SU-DHL-6 (cell line): ENCODE results near the gene SMAD3.
"Not testable (repeated sequence)": the region's sequence is repeated elsewhere in the genome, so short reads cannot be mapped to it uniquely, and the experiment has no call there.

ENCODE experiments used
- H2AFZ ChIP-seq: fragments of 200-600 bp; sonication (generic); 2 replicates; pipeline ENCODE4 v1.6.1; 2014; ENCODE audit warnings: low read depth, mild to moderate bottlenecking, moderate library complexity, mixed read lengths, antibody characterized with exemption, low read length; ENCODE audit not compliant: severe bottlenecking
- H3F3A ChIP-seq: fragments of 200-600 bp; shearing (Covaris generic); 2 replicates; pipeline ENCODE4 v1.6.0; 2016; ENCODE audit warnings: antibody characterized with exemption, mild to moderate bottlenecking; ENCODE audit not compliant: insufficient read depth
- H3K27ac ChIP-seq: fragments of 200-600 bp; sonication (generic); 2 replicates; pipeline ENCODE4 v1.5.1; 2016; ENCODE audit warnings: low read depth, mild to moderate bottlenecking, low read length, moderate library complexity, mixed read lengths
- H3K27me3 ChIP-seq: fragments of 200-600 bp; sonication (generic), shearing (Covaris generic); 2 replicates; pipeline ENCODE4 v1.6.0; 2014; ENCODE audit warnings: mild to moderate bottlenecking, low read length
- H3K36me3 ChIP-seq: fragments of 200-600 bp; sonication (generic); 2 replicates; pipeline ENCODE4 v1.6.1; 2014; ENCODE audit warnings: mild to moderate bottlenecking, low read length, mixed read lengths
- H3K4me2 ChIP-seq: fragments of 300-600, 200-600 bp; shearing (Covaris generic), sonication (generic); 2 replicates; pipeline ENCODE4 v1.6.0; 2014; ENCODE audit warnings: low read length, low read depth, mild to moderate bottlenecking; ENCODE audit not compliant: poor library complexity, severe bottlenecking
- H3K4me3 ChIP-seq: fragments of 200-600 bp; sonication (generic); 2 replicates; pipeline ENCODE4 v1.5.1; 2014; ENCODE audit warnings: antibody characterized with exemption, low read length, mild to moderate bottlenecking, mixed read lengths; ENCODE audit not compliant: insufficient read depth, poor library complexity, severe bottlenecking
- H3K79me2 ChIP-seq: fragments of 200-600 bp; sonication (generic); 2 replicates; pipeline ENCODE4 v1.6.1; 2014; ENCODE audit warnings: mild to moderate bottlenecking, low read length, moderate library complexity; ENCODE audit not compliant: insufficient read depth
- H3K9ac ChIP-seq: fragments of 200-600 bp; sonication (generic); 2 replicates; pipeline ENCODE4 v1.7.0; 2014; ENCODE audit warnings: mild to moderate bottlenecking, low read length
- H3K9me2 ChIP-seq: fragments of 200-600 bp; sonication (generic); replicated peaks from 2 replicates; pipeline ENCODE4 v1.6.1; 2014; ENCODE audit warnings: low read length; ENCODE audit not compliant: insufficient read depth
- H3K9me3 ChIP-seq: fragments of 200-600 bp; sonication (generic); 2 replicates; pipeline ENCODE4 v1.6.1; 2014; ENCODE audit warnings: low read length, mixed read lengths; ENCODE audit not compliant: insufficient read depth
- H4K20me1 ChIP-seq: fragments of 200-600 bp; sonication (generic); 2 replicates; pipeline ENCODE4 v1.6.1; 2014; ENCODE audit warnings: low read depth, mild to moderate bottlenecking, antibody characterized with exemption, low read length, moderate library complexity, mixed read lengths
- CTCF ChIP-seq: fragments of 200-600 bp; sonication (generic); IDR thresholded peaks from one replicate; pipeline ENCODE4 v1.5.1; 2017; ENCODE audit warnings: antibody characterized with exemption, mild to moderate bottlenecking, low read length, moderate library complexity; ENCODE audit not compliant: insufficient read depth, poor library complexity, severe bottlenecking
- EZH2phosphoT487 ChIP-seq: fragments of 200-600 bp; sonication (generic), shearing (Covaris generic); conservative IDR thresholded peaks from 2 replicates; pipeline ENCODE4 v1.6.1; 2018; ENCODE audit warnings: mild to moderate bottlenecking, antibody characterized with exemption, low read length, moderate library complexity, mixed read lengths

Gene SMAD3

GRCh38 chr15:67026610-67026967 lies 38.8 kb upstream of the SMAD3 start:
- Histone ChIP-seq H2AFZ (no peak overlapping the region), H3K4me2 (no peak overlapping the region), H4K20me1 (no peaks in the 10 kb centered on the region), H3K36me3 (no peaks in the 10 kb centered on the region), H3F3A (no peaks in the 10 kb centered on the region), H3K79me2 (no peaks in the 10 kb centered on the region), H3K4me3 (no peak overlapping the region), H3K9me3 (no peaks in the 10 kb centered on the region), H3K27me3 (no peaks in the 10 kb centered on the region), H3K9me2 (no peaks in the 10 kb centered on the region), H3K9ac (no peak overlapping the region), H3K27ac (no peak overlapping the region)
- TF ChIP-seq EZH2phosphoT487 = no peak
- no peak for TF ChIP-seq CTCF

- not testable (repeated sequence) for H4K20me1 ChIP-seq, H3K9me3 ChIP-seq, H3K36me3 ChIP-seq, H3K27me3 ChIP-seq, H3F3A ChIP-seq, H2AFZ ChIP-seq, H3K79me2 ChIP-seq, H3K9ac ChIP-seq, H3K4me2 ChIP-seq, H3K27ac ChIP-seq, H3K4me3 ChIP-seq, H3K9me2 ChIP-seq
These were observed 37.0 kb upstream of the SMAD3 start for GRCh38 chr15:67028440-67028839.

GRCh38 chr15:67030036-67030762 lies 35.2 kb upstream of the SMAD3 start:
- Histone ChIP-seq H3K79me2 (no peaks in the 10 kb centered on the region), H3K4me2 (no peak overlapping the region), H3K27ac (no peak overlapping the region), H3F3A (no peaks in the 10 kb centered on the region), H4K20me1 (no peaks in the 10 kb centered on the region), H2AFZ (no peak overlapping the region), H3K36me3 (no peaks in the 10 kb centered on the region), H3K4me3 (no peak overlapping the region), H3K9ac (no peak overlapping the region), H3K27me3 (no peaks in the 10 kb centered on the region), H3K9me2 (no peaks in the 10 kb centered on the region), H3K9me3 (no peaks in the 10 kb centered on the region)
- TF ChIP-seq EZH2phosphoT487 (no peak), CTCF (no peak)

GRCh38 chr15:67031331-67031730 lies 34.1 kb upstream of the SMAD3 start:
- Histone ChIP-seq H3K9ac (no peak overlapping the region), H3K27me3 (no peaks in the 10 kb centered on the region), H3K36me3 (no peaks in the 10 kb centered on the region), H3F3A (no peaks in the 10 kb centered on the region), H4K20me1 (no peaks in the 10 kb centered on the region), H3K9me3 (no peaks in the 10 kb centered on the region), H3K4me3 (no peak overlapping the region), H2AFZ (no peak overlapping the region), H3K9me2 (no peaks in the 10 kb centered on the region), H3K27ac (no peak overlapping the region), H3K4me2 (no peak overlapping the region), H3K79me2 (no peaks in the 10 kb centered on the region)
- TF ChIP-seq EZH2phosphoT487 (no peak), CTCF (no peak)
